GM06990 (cell line): Measurements from ENCODE around the gene GATAD2B.

Experiments
- DNase-seq: peaks from one replicate; pipeline ENCODE4 v3.0.0-alpha.2; 2011; ENCODE audit not compliant: insufficient read length; ENCODE audit errors: extremely low read depth
- H3K27me3 ChIP-seq: replicated peaks from 2 replicates; pipeline ENCODE4 v1.6.0; 2011; ENCODE audit warnings: low read length; ENCODE audit not compliant: control insufficient read depth, insufficient read depth
- H3K36me3 ChIP-seq: 2 replicates; pipeline ENCODE4 v1.5.1; 2011; ENCODE audit warnings: low read length; ENCODE audit not compliant: control insufficient read depth, insufficient read depth
- H3K4me3 ChIP-seq: replicated peaks from 2 replicates; pipeline ENCODE4 v1.5.1; 2011; ENCODE audit warnings: low read depth, mild to moderate bottlenecking, control low read depth, low read length
- CTCF ChIP-seq: IDR thresholded peaks from 2 replicates; pipeline ENCODE4 v1.5.1; 2011; ENCODE audit warnings: low read length, control low read depth, mild to moderate bottlenecking, inconsistent platforms; ENCODE audit not compliant: insufficient read depth, poor library complexity, severe bottlenecking

GATAD2B gene

DNA sequence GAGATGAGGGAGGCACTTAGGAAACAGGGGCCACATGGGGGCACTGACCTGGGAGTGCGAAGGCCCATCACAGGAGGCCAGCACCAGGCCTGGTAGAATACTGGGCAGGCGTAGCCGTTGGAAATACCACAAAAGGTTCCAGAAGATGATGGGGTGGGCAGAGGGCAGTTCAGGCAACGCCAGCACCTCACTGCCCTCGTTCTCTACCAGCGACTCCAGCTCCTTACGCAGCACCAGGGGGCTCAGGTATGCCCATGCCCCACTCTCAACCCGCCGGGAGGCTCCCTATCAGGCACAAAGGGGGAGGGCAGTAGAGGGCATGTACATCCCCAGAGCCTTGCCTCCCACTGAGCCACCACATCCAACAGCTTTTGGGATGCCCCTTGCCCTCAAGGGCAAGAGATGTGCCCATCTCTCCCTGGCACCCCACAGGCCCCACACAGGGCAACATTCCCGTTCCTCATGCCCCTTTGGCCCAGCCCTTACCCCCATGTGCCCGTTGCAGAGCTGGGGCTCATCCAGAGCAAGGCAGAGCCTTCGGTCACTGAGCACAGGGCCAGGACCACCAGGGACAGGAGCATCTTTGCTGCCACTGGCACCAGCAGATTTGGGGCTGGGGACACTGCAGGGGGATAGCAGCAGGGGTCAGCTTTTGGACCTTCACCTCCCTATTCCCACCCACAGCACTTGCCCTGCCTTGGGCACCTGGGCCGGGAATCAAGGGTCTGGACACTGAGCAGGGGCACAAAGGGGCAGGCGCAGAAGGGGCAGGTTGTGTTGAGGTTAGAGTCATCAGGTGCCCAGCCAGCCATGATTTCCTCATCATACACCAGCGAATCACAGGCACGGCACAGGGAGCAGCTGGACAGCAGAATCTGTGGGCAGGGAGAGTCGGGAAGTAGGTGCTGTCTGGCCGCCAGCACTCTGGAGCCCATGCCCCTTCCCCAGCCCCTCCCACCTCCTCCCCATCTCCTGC, 9.7 kb upstream of the GATAD2B start:
- Histone ChIP-seq H3K27me3 (no peaks in the 10 kb centered on the region), H3K4me3 (no peak overlapping the region), H3K36me3 (peaks cover 48% of the 10 kb centered on the region)
- DNase-seq = no peak
- TF ChIP-seq CTCF = no peak

GRCh38 chr1:153929981-153930948, 7.5 kb upstream of the GATAD2B start:
- TF ChIP-seq CTCF = no peak
- H3K36me3 ChIP-seq = peaks cover 35% of the 10 kb centered on the region

DNA sequence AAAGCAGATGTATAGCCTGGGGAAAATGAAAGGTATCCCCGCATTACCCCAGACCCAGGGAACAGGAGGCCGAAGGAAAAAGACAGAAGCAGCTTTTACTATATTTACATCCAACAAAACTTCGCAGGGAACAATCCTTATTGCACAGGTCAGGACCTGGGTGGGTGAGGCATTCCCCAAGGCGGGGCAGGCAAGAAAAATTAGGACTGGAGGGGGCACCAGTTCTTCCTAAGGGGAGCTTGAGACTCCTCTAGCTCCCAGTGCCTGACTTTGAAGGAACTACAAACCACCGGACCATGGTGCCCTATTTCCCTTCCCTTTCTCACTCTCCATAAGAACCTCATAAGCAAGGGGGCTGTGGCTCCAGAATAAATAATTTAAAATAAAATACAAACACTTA, 6.7 kb upstream of the GATAD2B start:
- Histone ChIP-seq H3K27me3 (no peaks in the 10 kb centered on the region), H3K36me3 (peaks cover 29% of the 10 kb centered on the region), H3K4me3 (no peak overlapping the region)
- no peak for TF ChIP-seq CTCF
- no peak for DNase-seq

More at GRCh38 chr1:153929981-153930948, 7.5 kb upstream of the GATAD2B start:
- no peak for DNase-seq
- Histone ChIP-seq H3K27me3 (no peaks in the 10 kb centered on the region), H3K4me3 (no peak overlapping the region)

GRCh38 chr1:153928791-153929341, 6.1 kb upstream of the GATAD2B start:
- no peak for TF ChIP-seq CTCF
- peaks cover 26% of the 10 kb centered on the region for H3K36me3 ChIP-seq
- H3K27me3 ChIP-seq = no peaks in the 10 kb centered on the region
- DNase-seq = no peak
- H3K4me3 ChIP-seq = no peak overlapping the region

- no peak overlapping the region for H3K4me3 ChIP-seq
- TF ChIP-seq CTCF = no peak
- DNase-seq = no peak
- no peaks in the 10 kb centered on the region for H3K27me3 ChIP-seq
- H3K36me3 ChIP-seq = peaks cover 20% of the 10 kb centered on the region
Measured at GRCh38 chr1:153928245-153928644, 5.5 kb upstream of the GATAD2B start.
